Stimulated activated CD8-positive, alpha-beta memory T cell treated with anti-CD3 and anti-CD28 coated beads, Interleukin-7, amount 100 ng/mL, for 4 hours (primary cell): ENCODE results near the gene LLGL1.

Experiments used
- DNase-seq, 2 donors: peaks; one replicate each; pipeline ENCODE4 v3.0.0-alpha.2; 2020; ENCODE audit warnings: low read depth in 2 of 2

LLGL1 gene

GRCh38 chr17:18253187-18253884, 27.9 kb downstream of the LLGL1 start:
- no peak for DNase-seq

GRCh38 chr17:18253947-18254821, 28.7 kb downstream of the LLGL1 start:
- DNase-seq = no peak

GRCh38 chr17:18254888-18255649, 29.6 kb downstream of the LLGL1 start:
- no peak for DNase-seq

- DNase-seq = no peak
These were observed 30.9 kb downstream of the LLGL1 start for GRCh38 chr17:18256351-18256750.

- no peak for DNase-seq
These were observed 31.3 kb downstream of the LLGL1 start for GRCh38 chr17:18256776-18257175.

- DNase-seq = peak in 1 of 2 donors; percentile 11
These were observed 32.0 kb downstream of the LLGL1 start for GRCh38 chr17:18257268-18257981.

- peak; percentile 10 to 39 for DNase-seq
These were observed 32.5 kb downstream of the LLGL1 start for GRCh38 chr17:18257982-18258355.

GRCh38 chr17:18258356-18259038, 33.1 kb downstream of the LLGL1 start, which contains the start of gene FLII:
FLII (minus strand) TSS chr17:18258738; CDS start chr17:18258690, 48 bp downstream.
- DNase-seq = peak; percentile 8 to 50

- no peak for DNase-seq
These were observed 34.3 kb downstream of the LLGL1 start for GRCh38 chr17:18259621-18260331.

GRCh38 chr17:18260332-18261145, 35.1 kb downstream of the LLGL1 start, which contains the start of gene MIEF2:
MIEF2 (plus strand) TSS chr17:18260662; CDS start chr17:18262721, 2,059 bp downstream.
- peak; percentile 87 to 91 for DNase-seq

- DNase-seq = peak in 1 of 2 donors; percentile 15
These were observed 35.7 kb downstream of the LLGL1 start for GRCh38 chr17:18261146-18261515.

- no peak for DNase-seq
These were observed 36.2 kb downstream of the LLGL1 start for GRCh38 chr17:18261659-18262058.

- DNase-seq = no peak
These were observed 36.7 kb downstream of the LLGL1 start for GRCh38 chr17:18262111-18262510.

- DNase-seq = no peak
These were observed 37.2 kb downstream of the LLGL1 start for GRCh38 chr17:18262641-18263040.

GRCh38 chr17:18263885-18264682, 38.6 kb downstream of the LLGL1 start:
- DNase-seq = no peak

GRCh38 chr17:18267366-18267765, 41.9 kb downstream of the LLGL1 start:
- DNase-seq = no peak

GRCh38 chr17:18267927-18268711, 42.7 kb downstream of the LLGL1 start:
- no peak for DNase-seq
